HUES48 (cell line): Measurements from ENCODE around the gene EXOC2.

Experiments used
- H3K27ac ChIP-seq: one replicate; pipeline ENCODE4 v1.7.0; 2013; ENCODE audit warnings: low read depth, low read length, inconsistent platforms
- H3K27me3 ChIP-seq: 2 replicates; pipeline ENCODE4 v1.6.1; 2013; ENCODE audit warnings: mild to moderate bottlenecking, low read length; ENCODE audit not compliant: control insufficient read depth, insufficient read depth
- H3K36me3 ChIP-seq: 2 replicates; pipeline ENCODE4 v1.6.1; 2013; ENCODE audit warnings: low read length; ENCODE audit not compliant: control insufficient read depth, insufficient read depth
- H3K4me1 ChIP-seq: 2 replicates; pipeline ENCODE4 v1.6.1; 2013; ENCODE audit warnings: mild to moderate bottlenecking, low read length; ENCODE audit not compliant: control insufficient read depth, insufficient read depth
- H3K4me3 ChIP-seq: 2 replicates; pipeline ENCODE4 v1.5.1; 2013; ENCODE audit warnings: mild to moderate bottlenecking, low read depth, low read length
- H3K9ac ChIP-seq: 2 replicates; pipeline ENCODE4 v1.6.1; 2013; ENCODE audit warnings: mild to moderate bottlenecking, low read depth, low read length, moderate library complexity
- H3K9me3 ChIP-seq: 2 replicates; pipeline ENCODE4 v1.6.1; 2013; ENCODE audit warnings: low read length; ENCODE audit not compliant: control insufficient read depth, insufficient read depth

EXOC2 gene

GRCh38 chr6:692858-693722 is at the start of gene EXOC2:
TSS of gene EXOC2 (minus strand) at chr6:693139. CDS start at chr6:637818, 55,321 bp downstream.
- Histone ChIP-seq H3K9ac (peak within 1 kb of the TSS; percentile 84), H3K4me3 (peak within 1 kb of the TSS; percentile 98), H3K27ac (peak within 1 kb of the TSS; percentile 96), H3K4me1 (peaks cover 26% of the 10 kb centered on the region), H3K9me3 (no peaks in the 10 kb centered on the region), H3K36me3 (peaks cover 12% of the 10 kb centered on the region; the same call in 1 of the 2 replicates), H3K27me3 (no peaks in the 10 kb centered on the region)

DNA sequence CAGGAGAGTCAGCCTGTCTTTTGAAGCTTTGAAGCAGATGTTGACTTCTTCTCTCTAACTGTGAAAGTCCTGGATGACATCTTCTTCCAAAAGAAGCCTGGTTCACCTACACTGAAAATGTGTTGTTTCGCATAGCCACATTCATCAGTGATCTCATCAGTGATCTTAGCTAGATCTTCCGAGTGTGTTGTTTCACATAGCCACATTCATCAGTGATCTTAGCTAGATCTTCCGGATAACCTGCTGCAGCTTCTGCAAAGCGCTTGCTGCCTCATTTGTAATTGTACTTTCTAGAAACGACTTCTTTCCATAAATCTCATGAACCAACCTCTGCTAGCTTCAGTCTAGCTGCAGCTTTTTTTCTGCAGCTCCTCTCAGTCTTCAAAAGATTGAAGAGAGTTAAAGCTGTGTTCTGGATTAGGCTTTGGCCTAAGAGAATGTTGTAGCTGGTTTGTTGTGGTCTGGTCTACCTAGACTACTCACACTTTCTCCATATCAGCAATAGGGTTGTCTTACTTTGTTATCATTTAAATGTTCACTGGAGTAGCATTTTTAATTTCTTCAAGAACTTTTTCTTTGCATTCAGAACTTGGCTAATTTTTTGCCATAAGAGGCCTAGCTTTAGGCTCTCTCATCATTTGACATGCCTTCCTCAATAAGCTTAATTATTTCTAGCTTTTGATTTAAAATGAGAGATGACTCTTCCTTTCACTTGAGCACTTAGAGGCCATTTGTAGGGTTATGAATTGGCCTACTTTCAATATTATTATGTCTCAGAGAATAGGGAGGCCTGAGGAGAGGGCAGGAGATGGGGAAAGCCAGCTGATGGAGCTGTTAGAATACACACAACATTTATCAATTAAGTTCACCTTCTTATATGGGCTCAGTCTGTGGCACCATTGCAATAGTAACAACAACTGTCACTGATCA is 48.7 kb upstream of the EXOC2 start:
- H3K36me3 ChIP-seq = no peaks in the 10 kb centered on the region
- no peak overlapping the region for H3K4me3 ChIP-seq
- no peaks in the 10 kb centered on the region for H3K4me1 ChIP-seq
- no peak overlapping the region for H3K27ac ChIP-seq
- H3K9ac ChIP-seq = no peak overlapping the region
- no peaks in the 10 kb centered on the region for H3K9me3 ChIP-seq
- H3K27me3 ChIP-seq = no peaks in the 10 kb centered on the region

- Histone ChIP-seq H3K9me3 (no peaks in the 10 kb centered on the region), H3K9ac (no peak overlapping the region), H3K4me1 (peaks cover 3% of the 10 kb centered on the region; the same call in 1 of the 2 replicates), H3K36me3 (no peaks in the 10 kb centered on the region), H3K27ac (no peak overlapping the region), H3K4me3 (no peak overlapping the region), H3K27me3 (no peaks in the 10 kb centered on the region)
These were observed 43.9 kb upstream of the EXOC2 start for GRCh38 chr6:736657-737446.

GRCh38 chr6:733431-734219 is 40.7 kb upstream of the EXOC2 start:
- H3K27ac ChIP-seq = no peak overlapping the region
- no peaks in the 10 kb centered on the region for H3K27me3 ChIP-seq
- peaks cover 12% of the 10 kb centered on the region for H3K4me1 ChIP-seq
- H3K9me3 ChIP-seq = no peaks in the 10 kb centered on the region
- no peaks in the 10 kb centered on the region for H3K36me3 ChIP-seq
- no peak overlapping the region for H3K4me3 ChIP-seq
- H3K9ac ChIP-seq = no peak overlapping the region

- Histone ChIP-seq H3K9me3 (no peaks in the 10 kb centered on the region), H3K27ac (no peak overlapping the region), H3K4me3 (no peak overlapping the region), H3K36me3 (no peaks in the 10 kb centered on the region), H3K27me3 (no peaks in the 10 kb centered on the region), H3K9ac (no peak overlapping the region), H3K4me1 (peaks cover 12% of the 10 kb centered on the region)
These were observed 39.0 kb upstream of the EXOC2 start for GRCh38 chr6:731924-732323.

GRCh38 chr6:729606-730320 is 36.8 kb upstream of the EXOC2 start:
- Histone ChIP-seq H3K4me3 (no peak overlapping the region), H3K27me3 (no peaks in the 10 kb centered on the region), H3K36me3 (no peaks in the 10 kb centered on the region), H3K9ac (no peak overlapping the region), H3K27ac (no peak overlapping the region), H3K9me3 (no peaks in the 10 kb centered on the region), H3K4me1 (peaks cover 12% of the 10 kb centered on the region)

DNA sequence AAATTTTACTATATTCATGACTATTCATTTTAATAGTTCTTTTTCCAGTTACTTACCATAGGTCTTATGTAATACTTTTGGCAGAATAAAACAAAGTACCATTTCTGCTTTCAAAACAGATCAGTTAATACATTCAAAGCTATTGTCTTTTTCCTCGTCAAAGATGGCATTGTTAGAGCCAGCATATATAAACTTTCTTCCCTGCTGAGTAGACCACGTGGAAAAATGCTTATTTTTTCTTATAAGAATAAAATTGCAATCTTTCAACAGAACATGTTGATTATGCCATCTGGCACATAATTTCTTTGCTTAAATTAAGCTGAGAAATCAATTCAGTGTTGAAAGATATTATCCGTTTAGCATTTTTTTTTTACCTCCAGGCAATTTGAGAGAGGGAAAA is 34.9 kb upstream of the EXOC2 start:
- Histone ChIP-seq H3K4me1 (peaks cover 12% of the 10 kb centered on the region), H3K36me3 (no peaks in the 10 kb centered on the region), H3K9ac (no peak overlapping the region), H3K27ac (no peak overlapping the region), H3K27me3 (no peaks in the 10 kb centered on the region), H3K4me3 (no peak overlapping the region), H3K9me3 (no peaks in the 10 kb centered on the region)

DNA sequence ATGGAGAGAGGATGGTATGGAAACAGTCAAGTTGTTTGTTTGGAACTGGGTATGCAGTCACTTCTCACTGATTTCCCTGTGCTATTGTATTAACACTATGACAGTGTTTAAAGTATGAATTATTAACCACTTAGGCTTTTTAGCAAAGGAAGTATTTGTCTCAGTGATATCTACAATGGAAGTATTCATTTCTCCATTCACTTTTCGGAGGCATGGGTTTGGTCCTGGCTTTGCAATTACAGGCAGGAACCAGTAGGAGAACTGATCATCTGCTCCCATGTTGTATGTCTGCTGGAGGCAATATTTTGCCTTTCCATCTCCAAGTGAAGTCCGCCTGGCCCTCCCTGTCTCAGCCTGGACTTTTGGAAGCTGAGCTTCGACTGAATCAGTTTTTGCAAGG is 30.6 kb upstream of the EXOC2 start:
- Histone ChIP-seq H3K9ac (no peak overlapping the region), H3K4me3 (no peak overlapping the region), H3K4me1 (no peaks in the 10 kb centered on the region), H3K27me3 (no peaks in the 10 kb centered on the region), H3K36me3 (no peaks in the 10 kb centered on the region), H3K9me3 (no peaks in the 10 kb centered on the region), H3K27ac (no peak overlapping the region)

GRCh38 chr6:722608-723007 is 29.7 kb upstream of the EXOC2 start:
- Histone ChIP-seq H3K36me3 (no peaks in the 10 kb centered on the region), H3K9ac (no peak overlapping the region), H3K27me3 (no peaks in the 10 kb centered on the region)

More at GRCh38 chr6:722608-723007, 29.7 kb upstream of the EXOC2 start:
- no peaks in the 10 kb centered on the region for H3K4me1 ChIP-seq
- no peak overlapping the region for H3K4me3 ChIP-seq
- H3K27ac ChIP-seq = no peak overlapping the region
- H3K9me3 ChIP-seq = no peaks in the 10 kb centered on the region
